Muscle of leg (tissue), 11 donors: ENCODE results near the gene PTBP2. TPM values are rescaled to one million over a fixed set of nuclear protein-coding genes. Genes with fewer than 3 reads are reported as not detected.

Source experiments
- DNase-seq: peaks from one replicate; pipeline ENCODE4 v3.0.0; 2013
- H3K27ac ChIP-seq: one replicate; pipeline ENCODE4 v1.5.1; 2013; ENCODE audit warnings: mild to moderate bottlenecking, low read length, control low read depth
- H3K27me3 ChIP-seq: one replicate; pipeline ENCODE4 v1.6.1; 2013; ENCODE audit warnings: low read length; ENCODE audit not compliant: control insufficient read depth, insufficient read depth
- H3K36me3 ChIP-seq: one replicate; pipeline ENCODE4 v1.6.1; 2013; ENCODE audit warnings: low read length; ENCODE audit not compliant: control insufficient read depth, insufficient read depth
- H3K4me1 ChIP-seq: one replicate; pipeline ENCODE4 v1.6.1; 2013; ENCODE audit warnings: low read length; ENCODE audit not compliant: control insufficient read depth, insufficient read depth
- H3K4me3 ChIP-seq: one replicate; pipeline ENCODE4 v1.5.1; 2013; ENCODE audit warnings: low read length, control low read depth
- H3K9me3 ChIP-seq: replicated peaks from 2 replicates; pipeline ENCODE4 v1.6.1; 2013; ENCODE audit warnings: low read depth, low read length; ENCODE audit not compliant: control insufficient read depth
- WGBS: methylation state at CpG from one replicate; pipeline ENCODE4 v1.1.5; 2013; ENCODE audit warnings: missing lambda C conversion rate; ENCODE audit not compliant: insufficient coverage; 5-methylcytosine and 5-hydroxymethylcytosine counted together
- polyA plus RNA-seq, 8 donors: library from polyadenylated mRNA; unstranded; fragments of 120-200 nt; gene quantifications; one replicate each; pipeline versions ENCODE4 v1.2.1 to v1.2.3, GENCODE V29; 2013; ENCODE audit warnings: inconsistent platforms in 1 of 8, low replicate concordance in 1 of 8; ENCODE audit not compliant: insufficient read length in 8 of 8, insufficient read depth in 1 of 8
- total RNA-seq: library from RNA; stranded (reverse); fragments of 120-200 nt; gene quantifications from one replicate; pipeline ENCODE4 v1.2.4, GENCODE V29; 2013

PTBP2 gene
- total and polyA plus RNA-seq, 9 donors, result 23.4 to 36.9 (median 28.8) TPM

DNA sequence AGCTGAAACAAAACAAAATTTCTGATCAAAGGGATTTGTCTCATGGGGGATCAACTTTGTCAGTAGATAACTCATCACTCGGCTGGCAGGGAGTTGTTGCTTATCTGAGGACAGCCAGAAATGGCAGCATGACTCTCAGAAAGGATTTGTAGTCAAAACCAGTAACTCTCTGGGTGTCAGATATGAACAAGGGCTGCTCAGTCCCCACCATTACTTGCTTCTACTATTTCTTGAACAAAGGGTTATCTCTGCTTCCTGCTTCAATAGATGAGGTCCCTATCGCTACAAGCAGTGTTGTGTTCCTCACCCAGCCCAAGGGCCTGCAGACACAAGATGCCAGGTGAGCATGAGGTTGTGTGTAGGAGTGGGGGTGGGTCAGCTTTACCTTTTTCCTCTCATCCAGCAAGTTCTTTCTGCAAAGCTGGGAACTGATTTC, 116.2 kb downstream of the PTBP2 start:
- no peaks in the 10 kb centered on the region for H3K9me3 ChIP-seq
- no peaks in the 10 kb centered on the region for H3K27me3 ChIP-seq
- H3K27ac ChIP-seq, result no peak overlapping the region
- no peak for DNase-seq
- WGBS, result no CpG with 5 or more reads among the region's 2 CpGs
- no peaks in the 10 kb centered on the region for H3K36me3 ChIP-seq
- H3K4me1 ChIP-seq, result no peaks in the 10 kb centered on the region
- H3K4me3 ChIP-seq, result no peak overlapping the region

DNA sequence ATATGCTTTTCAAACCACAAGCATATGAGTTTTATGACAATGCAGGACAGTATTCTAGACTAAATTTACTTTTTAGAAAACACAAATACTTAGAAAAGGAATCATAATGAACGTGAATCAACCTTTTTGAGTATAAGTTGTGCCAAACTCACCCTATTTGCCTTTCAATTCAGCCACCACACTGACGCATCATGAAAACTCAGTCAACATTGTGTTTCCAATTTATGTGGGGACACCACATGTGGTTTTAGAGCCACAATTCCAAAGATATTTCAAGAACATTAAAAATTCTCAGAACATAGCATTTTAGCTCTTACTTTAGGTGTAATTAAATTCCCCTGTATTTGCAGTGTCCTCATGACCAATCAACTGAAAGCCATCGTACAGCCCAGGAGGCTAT, 118.8 kb downstream of the PTBP2 start:
- no peak for DNase-seq
- H3K27me3 ChIP-seq, result no peaks in the 10 kb centered on the region
- no peak overlapping the region for H3K4me3 ChIP-seq
- WGBS, result 100% methylated on average over 1 of the region's 3 CpGs
- H3K9me3 ChIP-seq, result no peaks in the 10 kb centered on the region
- H3K27ac ChIP-seq, result no peak overlapping the region
- no peaks in the 10 kb centered on the region for H3K36me3 ChIP-seq
- no peaks in the 10 kb centered on the region for H3K4me1 ChIP-seq

DNA sequence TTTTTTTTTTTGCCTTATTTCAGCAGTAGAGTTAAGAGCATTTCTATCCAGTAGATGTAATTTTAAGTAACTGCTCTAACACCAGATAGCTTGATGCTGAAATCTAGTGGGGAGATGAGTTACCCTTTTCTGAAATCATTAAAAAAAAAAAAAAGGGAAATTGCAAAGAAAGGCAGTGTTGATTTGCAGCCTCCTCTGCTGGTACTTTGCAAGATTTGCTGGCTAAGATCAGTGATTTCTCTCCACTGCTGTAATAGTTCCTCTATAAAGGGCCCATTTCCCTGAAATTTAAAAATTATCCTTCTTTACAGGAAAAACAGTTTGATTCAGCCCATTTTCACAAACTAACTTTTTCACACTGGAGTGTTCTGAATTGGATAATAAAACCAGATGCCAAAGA, 120.6 kb downstream of the PTBP2 start:
- no peak for DNase-seq
- Histone ChIP-seq H3K9me3 (no peaks in the 10 kb centered on the region), H3K4me3 (no peak overlapping the region), H3K36me3 (no peaks in the 10 kb centered on the region), H3K27ac (no peak overlapping the region), H3K4me1 (no peaks in the 10 kb centered on the region), H3K27me3 (no peaks in the 10 kb centered on the region)

DNA sequence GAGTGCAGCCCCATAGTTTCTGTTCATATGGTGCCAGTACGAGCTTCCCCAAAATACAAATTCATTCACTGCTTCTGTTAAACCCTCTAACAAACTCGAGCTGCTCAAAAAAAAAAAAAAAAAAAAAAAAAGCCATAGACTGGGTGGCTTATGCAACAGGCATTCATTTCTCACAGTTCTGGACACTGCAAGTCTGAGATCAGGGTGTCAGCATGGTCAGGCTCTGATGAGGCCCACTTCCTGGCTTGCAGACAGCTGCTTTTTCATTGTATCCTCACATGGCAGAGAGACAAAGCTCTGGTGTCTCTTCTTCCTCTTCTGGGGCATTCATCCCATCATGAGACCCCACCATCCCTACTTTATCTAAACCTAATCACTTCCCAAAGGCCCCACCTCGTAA, 121.6 kb downstream of the PTBP2 start:
- no peak overlapping the region for H3K27ac ChIP-seq
- H3K4me3 ChIP-seq, result no peak overlapping the region
- no peaks in the 10 kb centered on the region for H3K36me3 ChIP-seq
- no peaks in the 10 kb centered on the region for H3K4me1 ChIP-seq
- DNase-seq, result peak; percentile 30
- no peaks in the 10 kb centered on the region for H3K27me3 ChIP-seq
- WGBS, result no CpG with 5 or more reads among the region's 3 CpGs
- H3K9me3 ChIP-seq, result no peaks in the 10 kb centered on the region

DNA sequence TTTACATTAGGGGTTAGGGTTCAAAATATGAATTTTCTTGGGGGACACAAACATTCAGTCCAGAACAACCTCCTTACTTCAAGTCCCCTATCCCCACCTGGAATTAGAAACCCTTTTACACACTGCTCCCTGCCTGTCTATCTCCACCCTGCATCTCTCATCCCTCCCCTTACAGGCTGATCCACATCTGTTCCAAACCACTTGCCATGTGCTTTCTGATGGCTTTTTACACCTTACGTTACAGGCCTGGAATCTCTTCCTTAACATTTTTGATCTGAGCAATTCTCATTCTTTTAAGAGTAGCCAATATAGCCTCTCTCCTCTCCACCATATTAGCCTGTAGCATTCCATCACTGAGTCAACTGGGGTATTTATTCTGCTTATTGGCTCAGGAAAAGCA, 122.0 kb downstream of the PTBP2 start:
- WGBS, result 67% methylated on average over 1 of the region's 1 CpG

DNA sequence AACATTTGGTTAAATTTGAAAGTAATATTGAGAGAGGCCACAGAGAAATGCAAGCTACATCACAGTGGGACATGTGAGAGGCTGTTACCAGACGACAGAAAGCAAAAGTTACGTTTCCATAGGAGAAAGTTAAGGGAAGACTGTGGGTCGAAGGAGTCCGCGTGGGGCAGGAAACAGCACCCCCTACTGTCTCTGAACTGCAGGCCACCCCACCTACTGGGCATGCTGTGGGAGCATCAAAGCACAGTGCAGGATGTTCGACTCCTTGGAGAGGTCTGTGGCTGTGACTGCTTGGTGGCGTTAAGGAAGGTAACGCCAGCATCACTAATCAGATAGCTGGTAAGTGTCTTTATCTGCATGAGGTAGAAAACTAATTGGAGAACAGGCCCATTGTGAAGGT, 123.9 kb downstream of the PTBP2 start:
- no peak for DNase-seq
- H3K4me3 ChIP-seq, result no peak overlapping the region

More for the DNA sequence above, 122.0 kb downstream of the PTBP2 start:
- H3K9me3 ChIP-seq, result no peaks in the 10 kb centered on the region
- no peak overlapping the region for H3K4me3 ChIP-seq
- no peak for DNase-seq
- no peak overlapping the region for H3K27ac ChIP-seq
- H3K36me3 ChIP-seq, result no peaks in the 10 kb centered on the region
- no peaks in the 10 kb centered on the region for H3K27me3 ChIP-seq
- no peaks in the 10 kb centered on the region for H3K4me1 ChIP-seq

DNA sequence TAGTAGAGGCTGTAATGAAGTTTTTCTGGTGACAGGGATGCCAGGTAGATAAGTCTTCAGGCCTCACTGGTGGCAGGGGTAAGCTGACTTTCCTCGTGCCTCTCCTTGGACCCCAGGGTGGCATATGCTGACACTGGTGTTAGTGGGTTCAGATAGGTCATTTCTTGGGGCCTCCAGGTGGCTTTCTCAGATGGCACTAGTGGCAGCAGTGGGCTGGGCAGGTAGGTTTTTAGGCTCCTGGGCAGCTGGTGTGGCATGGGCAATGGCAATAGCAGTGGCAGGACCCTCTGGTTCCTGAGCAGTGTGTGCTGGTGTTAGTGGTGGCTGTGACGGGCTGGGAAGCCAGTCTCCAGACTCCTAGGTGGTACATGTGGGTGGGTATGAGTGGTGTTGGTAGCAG, 140.3 kb downstream of the PTBP2 start:
- no peak for DNase-seq
- Histone ChIP-seq H3K9me3 (no peaks in the 10 kb centered on the region), H3K27me3 (no peaks in the 10 kb centered on the region), H3K27ac (no peak overlapping the region), H3K4me1 (no peaks in the 10 kb centered on the region), H3K36me3 (no peaks in the 10 kb centered on the region), H3K4me3 (no peak overlapping the region)
- 94% methylated on average over 2 of the region's 2 CpGs for WGBS

More for the DNA sequence above, 123.9 kb downstream of the PTBP2 start:
- WGBS, result 83% methylated on average over 3 of the region's 8 CpGs
- H3K9me3 ChIP-seq, result no peaks in the 10 kb centered on the region
- no peaks in the 10 kb centered on the region for H3K4me1 ChIP-seq
- H3K27ac ChIP-seq, result no peak overlapping the region
- no peaks in the 10 kb centered on the region for H3K36me3 ChIP-seq
- H3K27me3 ChIP-seq, result no peaks in the 10 kb centered on the region

DNA sequence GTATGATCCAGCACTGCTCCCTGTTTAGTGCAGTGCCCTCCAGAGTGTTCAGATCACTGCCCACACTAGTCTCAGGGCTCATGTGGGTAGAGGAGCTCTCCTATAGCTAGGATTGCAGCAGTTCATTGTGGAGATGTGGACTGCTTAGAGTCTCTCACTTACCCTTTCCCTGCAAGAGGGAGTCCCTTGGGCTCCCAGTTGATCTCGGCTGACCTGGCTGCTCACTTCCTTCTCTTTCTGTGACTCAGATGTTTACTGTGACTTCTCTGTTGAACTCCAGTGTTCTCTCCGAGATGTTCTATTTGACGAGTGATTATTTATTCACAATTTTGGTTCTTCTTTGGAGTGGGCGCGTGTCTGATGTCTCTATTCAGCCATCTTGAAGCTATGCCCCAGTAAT, 141.9 kb downstream of the PTBP2 start:
- no peaks in the 10 kb centered on the region for H3K36me3 ChIP-seq
- no peak overlapping the region for H3K27ac ChIP-seq
- WGBS, result no CpG with 5 or more reads among the region's 5 CpGs
- H3K4me1 ChIP-seq, result no peaks in the 10 kb centered on the region
- H3K9me3 ChIP-seq, result no peaks in the 10 kb centered on the region
- no peak overlapping the region for H3K4me3 ChIP-seq
- peak; percentile 16 for DNase-seq
- no peaks in the 10 kb centered on the region for H3K27me3 ChIP-seq
